ENCODE measurements around the gene C4orf33. TPM values are rescaled to one million over a fixed set of nuclear protein-coding genes. Genes with fewer than 3 reads are reported as not detected.

C4orf33 gene
- total RNA-seq, 1 experiment from 2014 or later, result 6.2 TPM

DNA sequence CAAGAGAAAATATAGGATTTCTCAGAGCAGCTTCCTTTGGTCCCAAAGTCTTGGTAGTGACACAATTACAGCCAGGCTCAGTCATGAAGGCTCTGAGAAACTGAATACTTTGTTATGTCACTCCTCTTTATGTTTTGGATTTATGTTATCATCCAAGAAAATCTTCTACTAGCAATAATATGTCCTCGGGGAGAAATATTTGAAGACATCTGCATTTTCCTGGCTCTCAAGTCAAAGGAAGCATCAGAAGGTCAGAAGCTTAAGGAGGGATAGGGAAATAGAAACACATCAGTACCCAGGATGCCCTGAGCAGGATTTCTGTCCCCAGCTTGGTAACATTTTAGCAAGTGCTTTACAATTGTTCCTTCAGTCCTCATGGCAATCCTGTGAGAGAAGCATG, 54.0 kb downstream of the C4orf33 start:
- H3K27me3 ChIP-seq (replicated peaks; ENCODE audit: control insufficient read depth, insufficient read depth, low read length), result no peaks in the 10 kb centered on the region; the same call in 1 of the 2 replicates
- no peak for DNase-seq
- TF ChIP-seq, protein P1, sequence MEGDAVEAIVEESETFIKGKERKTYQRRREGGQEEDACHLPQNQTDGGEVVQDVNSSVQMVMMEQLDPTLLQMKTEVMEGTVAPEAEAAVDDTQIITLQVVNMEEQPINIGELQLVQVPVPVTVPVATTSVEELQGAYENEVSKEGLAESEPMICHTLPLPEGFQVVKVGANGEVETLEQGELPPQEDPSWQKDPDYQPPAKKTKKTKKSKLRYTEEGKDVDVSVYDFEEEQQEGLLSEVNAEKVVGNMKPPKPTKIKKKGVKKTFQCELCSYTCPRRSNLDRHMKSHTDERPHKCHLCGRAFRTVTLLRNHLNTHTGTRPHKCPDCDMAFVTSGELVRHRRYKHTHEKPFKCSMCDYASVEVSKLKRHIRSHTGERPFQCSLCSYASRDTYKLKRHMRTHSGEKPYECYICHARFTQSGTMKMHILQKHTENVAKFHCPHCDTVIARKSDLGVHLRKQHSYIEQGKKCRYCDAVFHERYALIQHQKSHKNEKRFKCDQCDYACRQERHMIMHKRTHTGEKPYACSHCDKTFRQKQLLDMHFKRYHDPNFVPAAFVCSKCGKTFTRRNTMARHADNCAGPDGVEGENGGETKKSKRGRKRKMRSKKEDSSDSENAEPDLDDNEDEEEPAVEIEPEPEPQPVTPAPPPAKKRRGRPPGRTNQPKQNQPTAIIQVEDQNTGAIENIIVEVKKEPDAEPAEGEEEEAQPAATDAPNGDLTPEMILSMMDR (IDR thresholded peaks at IDR 0.05; ENCODE audit: insufficient read depth in 1 of 2, low read depth in 1 of 2, low read length in 1 of 2, severe bottlenecking in 1 of 2, unreplicated experiment in 1 of 2), result no peak
- Mint-ChIP-seq H3K36me3 (ENCODE audit: insufficient read depth, unreplicated experiment) (no peaks in the 10 kb centered on the region), H3K4me3 (ENCODE audit: unreplicated experiment) (no peak overlapping the region), H3K4me1 (ENCODE audit: low read depth, unreplicated experiment) (no peaks in the 10 kb centered on the region), H3K9me3 (ENCODE audit: unreplicated experiment) (no peaks in the 10 kb centered on the region), H3K27ac (ENCODE audit: unreplicated experiment) (no peak overlapping the region), H3K27me3 (ENCODE audit: insufficient read depth, unreplicated experiment) (peaks cover 17% of the 10 kb centered on the region)
- POLR2A ChIA-PET, result no interaction called here
- CTCF ChIA-PET, result no interaction called here
- BruUV-seq (replicated peaks), result no TSS peak
- no peaks in the 10 kb centered on the region for H3K9me3 ChIP-seq
- H3K4me1 ChIP-seq, result no peaks in the 10 kb centered on the region
- no peak overlapping the region for H3K4me3 ChIP-seq (ENCODE audit: low read depth, low read length)
- H3K36me3 ChIP-seq (ENCODE audit: control insufficient read depth, insufficient read depth, low read length), result no peaks in the 10 kb centered on the region
- intact Hi-C loops (cut with micrococcal nuclease; ENCODE audit: unreplicated experiment), result no loop called here

DNA sequence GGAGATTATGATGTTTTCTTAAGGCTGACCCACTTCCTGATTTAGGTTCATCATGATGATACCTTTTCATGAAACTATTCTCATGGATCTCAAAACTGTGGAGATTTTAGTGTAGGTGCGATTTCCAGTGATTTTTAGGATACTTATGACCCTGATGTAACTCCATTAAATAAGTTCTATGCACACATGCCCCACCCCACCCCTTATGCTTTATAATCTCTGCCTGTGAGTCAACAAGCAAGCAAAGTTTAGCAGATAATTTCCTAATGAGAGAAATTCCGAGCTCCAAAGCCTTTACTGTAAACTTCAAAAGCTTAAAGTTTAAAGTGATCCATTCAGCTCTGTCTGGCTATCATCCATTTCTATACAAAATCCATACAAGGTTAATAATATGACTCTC, 56.4 kb downstream of the C4orf33 start:
- BruUV-seq (replicated peaks), result no TSS peak
- H3K27me3 ChIP-seq (replicated peaks; ENCODE audit: control insufficient read depth, insufficient read depth, low read length), result no peaks in the 10 kb centered on the region; the same call in 1 of the 2 replicates
- H3K36me3 ChIP-seq (ENCODE audit: control insufficient read depth, insufficient read depth, low read length), result no peaks in the 10 kb centered on the region
- no peak for DNase-seq
- intact Hi-C loops (cut with micrococcal nuclease; ENCODE audit: unreplicated experiment), result no loop called here
- no peak overlapping the region for H3K27ac Mint-ChIP-seq (ENCODE audit: unreplicated experiment)
- peaks cover 10% of the 10 kb centered on the region for H3K27me3 Mint-ChIP-seq (ENCODE audit: insufficient read depth, unreplicated experiment)
- no peaks in the 10 kb centered on the region for H3K9me3 ChIP-seq
- H3K4me3 ChIP-seq (ENCODE audit: low read depth, low read length), result no peak overlapping the region
- TF ChIP-seq, protein P1 (IDR thresholded peaks at IDR 0.05; ENCODE audit: insufficient read depth in 1 of 2, low read depth in 1 of 2, low read length in 1 of 2, severe bottlenecking in 1 of 2, unreplicated experiment in 1 of 2), result no peak
- H3K4me3 Mint-ChIP-seq (ENCODE audit: unreplicated experiment), result no peak overlapping the region
- POLR2A ChIA-PET, result no interaction called here
- H3K4me1 ChIP-seq, result no peaks in the 10 kb centered on the region
- no peaks in the 10 kb centered on the region for H3K4me1 Mint-ChIP-seq (ENCODE audit: low read depth, unreplicated experiment)
- no peaks in the 10 kb centered on the region for H3K36me3 Mint-ChIP-seq (ENCODE audit: insufficient read depth, unreplicated experiment)
- no peaks in the 10 kb centered on the region for H3K9me3 Mint-ChIP-seq (ENCODE audit: unreplicated experiment)
- CTCF ChIA-PET, result no interaction called here

GRCh38 chr4:129153700-129154099, 57.7 kb downstream of the C4orf33 start:
- no peaks in the 10 kb centered on the region for H3K9me3 Mint-ChIP-seq (ENCODE audit: unreplicated experiment)
- intact Hi-C loops (cut with micrococcal nuclease; ENCODE audit: unreplicated experiment), result no loop called here
- Histone ChIP-seq H3K9me3 (no peaks in the 10 kb centered on the region), H3K4me1 (no peaks in the 10 kb centered on the region), H3K4me3 (ENCODE audit: low read depth, low read length) (no peak overlapping the region), H3K36me3 (ENCODE audit: control insufficient read depth, insufficient read depth, low read length) (no peaks in the 10 kb centered on the region), H3K27me3 (replicated peaks; ENCODE audit: control insufficient read depth, insufficient read depth, low read length) (no peaks in the 10 kb centered on the region; the same call in 1 of the 2 replicates)
- TF ChIP-seq, protein P1 (IDR thresholded peaks at IDR 0.05; ENCODE audit: insufficient read depth in 1 of 2, low read depth in 1 of 2, low read length in 1 of 2, severe bottlenecking in 1 of 2, unreplicated experiment in 1 of 2), result no peak
- CTCF ChIA-PET, result no interaction called here
- H3K27me3 Mint-ChIP-seq (ENCODE audit: insufficient read depth, unreplicated experiment), result peaks cover 8% of the 10 kb centered on the region
- H3K4me1 Mint-ChIP-seq (ENCODE audit: low read depth, unreplicated experiment), result no peaks in the 10 kb centered on the region
- no TSS peak for BruUV-seq (replicated peaks)
- no peak overlapping the region for H3K27ac Mint-ChIP-seq (ENCODE audit: unreplicated experiment)
- H3K4me3 Mint-ChIP-seq (ENCODE audit: unreplicated experiment), result no peak overlapping the region
- H3K36me3 Mint-ChIP-seq (ENCODE audit: insufficient read depth, unreplicated experiment), result no peaks in the 10 kb centered on the region
- POLR2A ChIA-PET, result no interaction called here
- DNase-seq, result no peak

Measured in Caco-2 (cell line).